ENCODE measurements around the gene VENTX.
"Not testable (repeated sequence)": the region's sequence is repeated elsewhere in the genome, so short reads cannot be mapped to it uniquely, and the experiment has no call there.

Gene VENTX

GRCh38 chr10:133215586-133215985, 22.1 kb upstream of the VENTX start:
- 95 to 96% methylated on average over 27 of the region's 27 CpGs for WGBS, 2 experiments
- Histone ChIP-seq H3K27ac (ENCODE audit: insufficient read depth, low read depth, low read length, poor library complexity, severe bottlenecking) (no peak overlapping the region), H3K4me1 (ENCODE audit: control insufficient read depth, insufficient read depth, low read length) (no peaks in the 10 kb centered on the region), H3K27me3 (ENCODE audit: control insufficient read depth, insufficient read depth, low read length, poor library complexity, severe bottlenecking) (peaks cover 10% of the 10 kb centered on the region), H3K4me3 (ENCODE audit: insufficient read depth, low read depth, low read length) (no peak overlapping the region), H3K9me3 (ENCODE audit: control insufficient read depth, low read length) (no peaks in the 10 kb centered on the region), H3K36me3 (ENCODE audit: control insufficient read depth, insufficient read depth, low read length) (no peaks in the 10 kb centered on the region)

DNA sequence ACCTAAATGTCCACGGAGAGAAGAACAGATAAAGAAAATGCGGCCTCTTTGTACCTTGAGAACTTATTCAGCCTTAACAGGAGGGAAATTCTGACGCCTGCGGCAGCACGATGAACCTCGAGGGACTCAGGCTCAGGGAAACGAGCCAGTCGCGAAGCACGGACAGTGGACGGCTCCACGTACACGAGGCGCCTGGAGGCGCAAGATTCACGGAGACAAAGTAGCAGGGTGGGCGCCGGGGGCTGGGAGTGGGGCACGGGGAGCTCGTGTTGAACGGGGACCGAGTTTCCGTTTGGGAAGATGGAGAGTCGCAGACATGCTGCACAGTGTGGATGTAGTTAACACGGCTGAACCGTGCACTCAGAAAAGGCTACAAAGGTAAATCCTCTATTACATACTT, 20.9 kb upstream of the VENTX start:
- Histone ChIP-seq H3K27me3 (ENCODE audit: control insufficient read depth, insufficient read depth, low read length, poor library complexity, severe bottlenecking) (peaks cover 10% of the 10 kb centered on the region), H3K4me3 (ENCODE audit: insufficient read depth, low read depth, low read length) (no peak overlapping the region), H3K4me1 (ENCODE audit: control insufficient read depth, insufficient read depth, low read length) (no peaks in the 10 kb centered on the region), H3K9me3 (ENCODE audit: control insufficient read depth, low read length) (no peaks in the 10 kb centered on the region), H3K27ac (ENCODE audit: insufficient read depth, low read depth, low read length, poor library complexity, severe bottlenecking) (no peak overlapping the region), H3K36me3 (ENCODE audit: control insufficient read depth, insufficient read depth, low read length) (no peaks in the 10 kb centered on the region)
- 90 to 92% methylated on average over 26 of the region's 26 CpGs for WGBS, 2 experiments

DNA sequence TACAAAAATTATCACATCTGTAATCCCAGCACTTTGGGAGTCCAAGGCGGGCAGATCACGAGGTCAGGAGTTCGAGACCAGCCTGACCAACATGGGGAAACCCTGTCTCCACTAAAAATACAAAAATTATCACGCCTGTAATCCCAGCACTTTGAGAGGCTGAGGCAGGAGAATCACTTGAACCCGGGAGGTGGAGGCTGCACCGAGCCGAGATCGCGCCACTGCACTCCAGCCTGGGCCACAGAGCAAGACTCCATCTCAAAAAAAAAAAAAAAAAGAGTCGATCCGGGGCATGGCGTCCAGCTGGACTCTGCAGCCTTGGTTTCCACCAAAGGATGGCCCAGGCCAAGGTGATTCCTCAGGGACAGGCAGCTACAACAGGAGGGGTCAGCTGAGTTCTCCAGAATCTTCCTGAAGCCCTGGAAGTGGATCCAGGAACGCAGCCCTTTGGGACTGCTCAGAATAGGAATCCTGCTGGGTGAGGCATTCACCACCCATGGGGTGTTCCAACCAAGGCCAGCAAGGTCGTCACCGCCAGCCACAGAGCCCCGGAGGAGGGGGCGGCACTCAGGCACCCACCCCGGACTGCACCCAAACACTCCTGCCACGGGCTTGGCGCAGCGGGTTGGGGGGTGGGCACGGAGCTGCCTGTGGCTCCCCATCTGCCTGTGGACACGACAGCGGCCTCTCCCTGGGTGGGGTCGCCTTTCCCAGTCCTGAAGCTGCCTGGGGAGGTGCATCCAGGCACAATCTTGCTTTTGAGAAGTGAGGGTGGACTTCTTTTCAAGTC, 19.7 kb upstream of the VENTX start:
- Histone ChIP-seq H3K4me3 (ENCODE audit: insufficient read depth, low read depth, low read length) (no peak overlapping the region), H3K9me3 (ENCODE audit: control insufficient read depth, low read length) (no peaks in the 10 kb centered on the region), H3K4me1 (ENCODE audit: control insufficient read depth, insufficient read depth, low read length) (no peaks in the 10 kb centered on the region), H3K27ac (ENCODE audit: insufficient read depth, low read depth, low read length, poor library complexity, severe bottlenecking) (no peak overlapping the region), H3K27me3 (ENCODE audit: control insufficient read depth, insufficient read depth, low read length, poor library complexity, severe bottlenecking) (peaks cover 10% of the 10 kb centered on the region), H3K36me3 (ENCODE audit: control insufficient read depth, insufficient read depth, low read length) (no peaks in the 10 kb centered on the region)
- 88 to 90% methylated on average over 25 of the region's 25 CpGs for WGBS, 2 experiments

DNA sequence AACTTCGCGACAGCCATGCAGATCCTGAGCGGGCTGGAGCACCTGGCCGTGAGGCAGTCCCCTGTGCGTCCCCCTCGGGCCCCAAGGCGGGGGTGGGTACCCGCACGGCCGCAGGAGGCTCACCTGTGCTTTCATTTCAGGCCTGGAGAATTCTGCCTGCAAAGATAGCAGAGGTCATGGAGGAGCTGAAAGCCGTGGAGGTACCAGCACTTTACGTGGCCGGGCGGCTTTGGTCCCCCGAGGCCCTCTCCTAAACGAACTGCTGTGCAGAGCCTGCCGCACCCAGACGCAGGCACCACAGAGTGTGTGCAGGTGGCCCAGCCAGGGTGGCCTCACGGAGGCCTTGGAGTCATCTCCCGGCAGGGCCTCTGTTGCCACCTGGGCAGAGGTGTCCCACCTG, 18.8 kb upstream of the VENTX start:
- Histone ChIP-seq H3K36me3 (ENCODE audit: control insufficient read depth, insufficient read depth, low read length) (no peaks in the 10 kb centered on the region), H3K9me3 (ENCODE audit: control insufficient read depth, low read length) (no peaks in the 10 kb centered on the region), H3K4me3 (ENCODE audit: insufficient read depth, low read depth, low read length) (no peak overlapping the region), H3K27me3 (ENCODE audit: control insufficient read depth, insufficient read depth, low read length, poor library complexity, severe bottlenecking) (peaks cover 10% of the 10 kb centered on the region), H3K4me1 (ENCODE audit: control insufficient read depth, insufficient read depth, low read length) (no peaks in the 10 kb centered on the region), H3K27ac (ENCODE audit: insufficient read depth, low read depth, low read length, poor library complexity, severe bottlenecking) (no peak overlapping the region)
- 93 to 94% methylated on average over 20 of the region's 20 CpGs for WGBS, 2 experiments

DNA sequence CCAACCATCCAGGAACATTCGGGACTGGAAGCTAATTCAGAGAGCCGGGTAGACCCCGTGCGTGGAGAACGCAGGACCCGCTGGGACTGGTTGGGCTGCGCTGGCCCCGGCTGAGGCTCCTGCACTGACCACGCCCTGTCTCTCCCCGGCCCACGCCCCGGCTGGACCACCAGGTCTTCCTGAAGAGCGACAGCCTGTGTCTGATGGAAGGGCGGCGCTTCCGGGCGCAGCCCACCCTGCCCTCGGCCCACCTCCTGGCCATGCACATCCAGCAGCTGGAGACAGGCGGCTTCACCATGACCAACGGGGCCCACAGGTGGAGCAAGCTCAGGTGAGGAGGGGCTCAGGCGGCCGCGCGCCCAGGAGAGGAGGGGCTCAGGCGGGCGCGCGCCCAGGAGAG, 17.9 kb upstream of the VENTX start:
- Histone ChIP-seq H3K9me3 (ENCODE audit: control insufficient read depth, low read length) (no peaks in the 10 kb centered on the region), H3K4me3 (ENCODE audit: insufficient read depth, low read depth, low read length) (peak overlapping the region; percentile 14), H3K36me3 (ENCODE audit: control insufficient read depth, insufficient read depth, low read length) (no peaks in the 10 kb centered on the region), H3K27ac (ENCODE audit: insufficient read depth, low read depth, low read length, poor library complexity, severe bottlenecking) (no peak overlapping the region), H3K4me1 (ENCODE audit: control insufficient read depth, insufficient read depth, low read length) (no peaks in the 10 kb centered on the region), H3K27me3 (ENCODE audit: control insufficient read depth, insufficient read depth, low read length, poor library complexity, severe bottlenecking) (peaks cover 10% of the 10 kb centered on the region)
- 21 to 26% methylated on average over 28 of the region's 28 CpGs for WGBS, 2 experiments

GRCh38 chr10:133221331-133221730, 16.3 kb upstream of the VENTX start:
- H3K4me1 ChIP-seq (ENCODE audit: control insufficient read depth, insufficient read depth, low read length) = no peaks in the 10 kb centered on the region
- no peaks in the 10 kb centered on the region for H3K9me3 ChIP-seq (ENCODE audit: control insufficient read depth, low read length)
- no peak overlapping the region for H3K27ac ChIP-seq (ENCODE audit: insufficient read depth, low read depth, low read length, poor library complexity, severe bottlenecking)
- H3K36me3 ChIP-seq (ENCODE audit: control insufficient read depth, insufficient read depth, low read length) = no peaks in the 10 kb centered on the region
- 91 to 97% methylated on average over 11 of the region's 11 CpGs for WGBS, 2 experiments
- H3K27me3 ChIP-seq (ENCODE audit: control insufficient read depth, insufficient read depth, low read length, poor library complexity, severe bottlenecking) = peaks cover 11% of the 10 kb centered on the region
- no peak overlapping the region for H3K4me3 ChIP-seq (ENCODE audit: insufficient read depth, low read depth, low read length)

GRCh38 chr10:133221756-133222155, 15.9 kb upstream of the VENTX start:
- H3K4me1 ChIP-seq (ENCODE audit: control insufficient read depth, insufficient read depth, low read length); H3K4me3 ChIP-seq (ENCODE audit: insufficient read depth, low read depth, low read length); H3K27ac ChIP-seq (ENCODE audit: insufficient read depth, low read depth, low read length, poor library complexity, severe bottlenecking); H3K9me3 ChIP-seq (ENCODE audit: control insufficient read depth, low read length); H3K36me3 ChIP-seq (ENCODE audit: control insufficient read depth, insufficient read depth, low read length): not testable (repeated sequence)
- WGBS, 2 experiments = 83 to 92% methylated on average over 18 to 20 of the region's 22 CpGs
- H3K27me3 ChIP-seq (ENCODE audit: control insufficient read depth, insufficient read depth, low read length, poor library complexity, severe bottlenecking) = peaks cover 13% of the 10 kb centered on the region

DNA sequence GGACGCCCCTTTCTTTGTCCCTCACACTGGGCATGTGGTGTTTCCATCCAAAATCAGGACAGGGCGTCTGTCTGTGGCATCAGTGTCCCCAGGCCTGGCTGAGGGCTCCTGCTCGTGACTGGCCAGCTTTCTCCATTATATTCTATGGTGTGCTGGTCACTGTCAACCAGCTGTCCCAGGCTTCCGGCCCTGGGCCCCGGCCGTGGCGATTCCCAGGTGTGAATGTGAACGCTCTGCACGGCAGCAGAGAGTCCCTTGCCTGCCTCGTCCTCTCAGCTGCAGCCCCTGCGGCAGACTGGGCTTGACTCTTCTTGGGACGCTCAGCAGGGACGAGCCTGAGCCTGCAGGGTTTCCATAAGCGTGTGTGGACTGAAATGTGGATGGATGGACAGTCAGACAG, 13.6 kb upstream of the VENTX start:
- no peaks in the 10 kb centered on the region for H3K4me1 ChIP-seq (ENCODE audit: control insufficient read depth, insufficient read depth, low read length)
- 89 to 90% methylated on average over 14 of the region's 14 CpGs for WGBS, 2 experiments
- no peaks in the 10 kb centered on the region for H3K36me3 ChIP-seq (ENCODE audit: control insufficient read depth, insufficient read depth, low read length)
- no peak overlapping the region for H3K27ac ChIP-seq (ENCODE audit: insufficient read depth, low read depth, low read length, poor library complexity, severe bottlenecking)
- H3K4me3 ChIP-seq (ENCODE audit: insufficient read depth, low read depth, low read length) = no peak overlapping the region
- H3K27me3 ChIP-seq (ENCODE audit: control insufficient read depth, insufficient read depth, low read length, poor library complexity, severe bottlenecking) = peaks cover 31% of the 10 kb centered on the region
- H3K9me3 ChIP-seq (ENCODE audit: control insufficient read depth, low read length) = no peaks in the 10 kb centered on the region

- WGBS, 2 experiments = 78 to 81% methylated on average over 25 of the region's 25 CpGs
- Histone ChIP-seq H3K27ac (ENCODE audit: insufficient read depth, low read depth, low read length, poor library complexity, severe bottlenecking) (no peak overlapping the region), H3K27me3 (ENCODE audit: control insufficient read depth, insufficient read depth, low read length, poor library complexity, severe bottlenecking) (peaks cover 32% of the 10 kb centered on the region), H3K4me1 (ENCODE audit: control insufficient read depth, insufficient read depth, low read length) (peaks cover 4% of the 10 kb centered on the region), H3K9me3 (ENCODE audit: control insufficient read depth, low read length) (no peaks in the 10 kb centered on the region), H3K4me3 (ENCODE audit: insufficient read depth, low read depth, low read length) (no peak overlapping the region), H3K36me3 (ENCODE audit: control insufficient read depth, insufficient read depth, low read length) (no peaks in the 10 kb centered on the region)
These were observed 12.8 kb upstream of the VENTX start for GRCh38 chr10:133224756-133225372.

DNA sequence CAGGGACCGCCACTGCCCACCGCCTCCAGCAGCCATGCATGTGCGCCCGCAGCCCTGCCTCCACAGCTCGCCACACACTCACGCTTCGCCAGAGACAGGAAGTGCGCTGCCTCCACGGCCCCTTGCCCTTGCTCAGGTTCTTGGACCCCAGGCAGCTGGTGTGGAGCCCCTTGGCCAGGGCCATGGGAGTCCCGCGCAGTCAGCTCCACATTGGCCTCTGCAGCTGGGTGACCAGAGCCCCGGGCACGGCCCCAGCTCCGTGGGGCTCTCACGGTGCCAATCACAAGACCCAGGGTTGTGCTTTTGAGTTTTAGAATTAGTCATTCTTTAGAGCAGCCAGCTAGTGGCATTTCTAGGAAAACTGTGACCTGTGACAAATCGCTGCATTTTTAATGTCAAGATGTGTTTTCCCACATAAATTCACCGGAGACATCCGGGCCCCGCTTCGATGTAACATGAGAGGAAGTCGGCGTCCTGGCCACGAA, 11.9 kb upstream of the VENTX start:
- Histone ChIP-seq H3K36me3 (ENCODE audit: control insufficient read depth, insufficient read depth, low read length) (no peaks in the 10 kb centered on the region), H3K27ac (ENCODE audit: insufficient read depth, low read depth, low read length, poor library complexity, severe bottlenecking) (no peak overlapping the region), H3K4me1 (ENCODE audit: control insufficient read depth, insufficient read depth, low read length) (peaks cover 4% of the 10 kb centered on the region), H3K27me3 (ENCODE audit: control insufficient read depth, insufficient read depth, low read length, poor library complexity, severe bottlenecking) (peaks cover 38% of the 10 kb centered on the region), H3K4me3 (ENCODE audit: insufficient read depth, low read depth, low read length) (no peak overlapping the region), H3K9me3 (ENCODE audit: control insufficient read depth, low read length) (no peaks in the 10 kb centered on the region)
- WGBS, 2 experiments = 95 to 96% methylated on average over 23 of the region's 23 CpGs

Data from ectodermal cell (in vitro differentiated cells).